DND-41 (cell line): Measurements from ENCODE around the gene IRF3.

Source experiments
- CTCF ChIP-seq: IDR thresholded peaks from 2 replicates; pipeline ENCODE4 v1.5.1; 2012; ENCODE audit warnings: borderline replicate concordance, low read length, moderate library complexity, mild to moderate bottlenecking; ENCODE audit not compliant: poor library complexity, severe bottlenecking; ENCODE audit errors: extremely low read depth
- EZH2 ChIP-seq: IDR thresholded peaks from 3 replicates; pipeline ENCODE4 v1.6.1; 2012; ENCODE audit warnings: borderline replicate concordance, low read depth, mild to moderate bottlenecking, moderate library complexity, low read length, inconsistent platforms; ENCODE audit not compliant: severe bottlenecking

GRCh38 chr19:49626226-49626625 is 39.4 kb downstream of the IRF3 start:
- TF ChIP-seq CTCF (no peak), EZH2 (no peak)
